K562 (cell line): ENCODE measurements around the gene MOCOS. TPM values are rescaled to one million over a fixed set of nuclear protein-coding genes. Genes with fewer than 3 reads are reported as not detected.

Experiments used
- ATAC-seq: fragments of 200-7000 bp; cut with Tn5 transposase; 3 replicates; pipeline ENCODE4 v1.9.1; 2020; ENCODE audit warnings: moderate library complexity
- BruUV-seq: library from RNA; stranded (reverse); fragments of 400-500 nt; replicated peaks from 2 replicates; lab custom pipeline; 2021; lab: Mats Ljungman, UMichigan
- CTCF ChIA-PET: fragments of 300-600 bp; formaldehyde crosslinking; extraction: SDS; loops from one replicate; lab custom pipeline; 2021; ENCODE audit warnings: low intra/inter-chr PET ratio; lab: Yijun Ruan, JAX
- POLR2A ChIA-PET: fragments of 300-600, 350-650 bp; sonication (Branson Sonifier 250); formaldehyde crosslinking; extraction: SDS; loops from one replicate; lab custom pipeline; 2021; ENCODE audit warnings: antibody characterized with exemption, inconsistent platforms; lab: Yijun Ruan, JAX
- DNase-seq, 4 experiments: peaks; one replicate each; pipeline versions ENCODE4 v3.0.0 to v3.0.0-alpha.2; 2011 to 2018; ENCODE audit warnings: low spot score in 3 of 4, mixed read lengths in 3 of 4; ENCODE audit errors: extremely low read depth in 1 of 4
- FAIRE-seq: peaks from 2 replicates; lab custom pipeline; 2011; peaks lifted over from hg19 to GRCh38; lab: Jason Lieb, UNC
- H2AFZ ChIP-seq: 2 replicates; pipeline ENCODE4 v1.6.0; 2011; ENCODE audit warnings: low read depth, low read length, control low read depth, inconsistent platforms
- H3K27ac ChIP-seq: fragments of 200-600 bp; 3 replicates; pipeline ENCODE4 v1.8.0; 2011; ENCODE audit warnings: low read depth, mild to moderate bottlenecking, control low read depth, inconsistent platforms, low read length, moderate library complexity, mixed read lengths; ENCODE audit errors: extremely low read depth
- H3K27me3 ChIP-seq, 2 experiments: fragments of 300-600 bp in 1 of 2; 2 replicates in 1 of 2; 3 replicates in 1 of 2; pipeline versions ENCODE4 v1.6.0 to v1.8.0; 2011; ENCODE audit warnings: inconsistent platforms in 2 of 2, low read length in 2 of 2, mild to moderate bottlenecking in 1 of 2, mixed read lengths in 1 of 2, moderate library complexity in 1 of 2; ENCODE audit not compliant: control insufficient read depth in 2 of 2, insufficient read depth in 2 of 2
- H3K36me3 ChIP-seq: fragments of 300-600 bp; 3 replicates; pipeline ENCODE4 v1.8.0; 2011; ENCODE audit warnings: mild to moderate bottlenecking, low read length, inconsistent platforms; ENCODE audit not compliant: control insufficient read depth, insufficient read depth
- H3K4me1 ChIP-seq, 2 experiments: fragments of 200-600 bp in 1 of 2; replicated peaks in 1 of 2; 2 replicates in 1 of 2; 3 replicates in 1 of 2; pipeline versions ENCODE4 v1.5.1 to v1.8.0; 2011; ENCODE audit warnings: inconsistent platforms in 2 of 2, low read length in 2 of 2, mild to moderate bottlenecking in 1 of 2, mixed read lengths in 1 of 2, moderate library complexity in 1 of 2; ENCODE audit not compliant: control insufficient read depth in 2 of 2, insufficient read depth in 2 of 2
- H3K4me2 ChIP-seq: 2 replicates; pipeline ENCODE4 v1.6.1; 2011; ENCODE audit warnings: low read length, control low read depth, inconsistent platforms, mixed read lengths; ENCODE audit not compliant: insufficient read depth
- H3K4me3 ChIP-seq: fragments of 200-600 bp; sonication (generic), shearing (Covaris generic); 2 replicates; pipeline ENCODE4 v1.5.1; 2016; ENCODE audit warnings: control low read depth, inconsistent platforms
- H3K79me2 ChIP-seq: fragments of 200-600 bp; 3 replicates; pipeline ENCODE4 v1.8.0; 2011; ENCODE audit warnings: low read length, inconsistent platforms; ENCODE audit not compliant: control insufficient read depth, insufficient read depth
- H3K9ac ChIP-seq, 2 experiments: 2 replicates each; pipeline versions ENCODE4 v1.6.0 to v1.6.1; 2011; ENCODE audit warnings: low read depth in 2 of 2, low read length in 2 of 2, control low read depth in 1 of 2, inconsistent platforms in 1 of 2, mild to moderate bottlenecking in 1 of 2, mixed read lengths in 1 of 2; ENCODE audit not compliant: insufficient read depth in 1 of 2
- H3K9me1 ChIP-seq: one replicate; pipeline ENCODE4 v1.6.0; 2011; ENCODE audit warnings: inconsistent platforms, mild to moderate bottlenecking, low read length, moderate library complexity; ENCODE audit not compliant: control insufficient read depth, insufficient read depth
- H3K9me3 ChIP-seq: replicated peaks from 2 replicates; pipeline ENCODE4 v1.5.1; 2011; ENCODE audit warnings: low read depth, low read length, inconsistent platforms; ENCODE audit not compliant: control insufficient read depth, insufficient read depth
- H4K20me1 ChIP-seq: replicated peaks from 2 replicates; pipeline ENCODE4 v1.6.1; 2011; ENCODE audit warnings: low read length, inconsistent platforms, mixed read lengths; ENCODE audit not compliant: control insufficient read depth, insufficient read depth
- FOXA3 ChIP-seq, 2 experiments: fragments of 450-650 bp in 1 of 2; sonication (generic) in 1 of 2; formaldehyde crosslinking; IDR thresholded peaks in 1 of 2; conservative IDR thresholded peaks in 1 of 2; 2 replicates each; pipeline versions ENCODE4 v1.4.0 to v1.8.0; 2020 to 2022; ENCODE audit warnings: mild to moderate bottlenecking in 2 of 2, missing genetic modification reagents in 1 of 2
- ILF3 ChIP-seq: fragments of 450-650 bp; IDR thresholded peaks from 2 replicates; pipeline ENCODE4 v1.6.1; 2018; ENCODE audit warnings: antibody characterized with exemption, mild to moderate bottlenecking, moderate library complexity, borderline replicate concordance
- KLF6 ChIP-seq: fragments of 250-450 bp; sonication (Bioruptor Pico); IDR thresholded peaks from 2 replicates; pipeline ENCODE4 v1.4.0; 2020; ENCODE audit warnings: mild to moderate bottlenecking, moderate library complexity, borderline replicate concordance
- PTTG1 ChIP-seq: fragments of 450-650 bp; IDR thresholded peaks from 2 replicates; pipeline ENCODE4 v1.6.1; 2016; ENCODE audit warnings: low read depth, mild to moderate bottlenecking, missing genetic modification characterization, missing compliant biosample characterization
- WGBS: fragments of 100-300 bp; shearing (Covaris generic); methylation state at CpG from one replicate; pipeline ENCODE4 v1.1.6; 2016; ENCODE audit warnings: low coverage, mixed read lengths; ENCODE audit not compliant: insufficient coverage; ENCODE audit errors: missing lambda C conversion rate; 5-methylcytosine and 5-hydroxymethylcytosine counted together
- in situ Hi-C: fragments of 300-500 bp; cut with MboI; formaldehyde crosslinking; loops from 4 replicates; pipeline ENCODE4 v1.15.0; 2018; ENCODE audit warnings: inconsistent platforms, mixed read lengths
- intact Hi-C: fragments of 100-400 bp; cut with micrococcal nuclease; formaldehyde crosslinking; loops from 2 replicates; pipeline ENCODE4 v1.14.2; 2022
- polyA plus RNA-seq, 8 experiments: library from polyadenylated mRNA; depleted of rRNA in 4 of 8; stranded (reverse) in 5 of 8; unstranded in 3 of 8; fragments of >200 nt; fragmentation: Nextera tagmentation in 2 of 8; fragmentation: Illumina TruSeq in 1 of 8; extraction: Ambion mirVana in 2 of 8; extraction: Trizol in 1 of 8; gene quantifications; 2 replicates each; pipeline versions ENCODE4 v1.2.1 to v1.2.3, GENCODE V29; 2011 to 2014; ENCODE audit warnings: inconsistent platforms in 1 of 8, missing spikeins in 1 of 8
- total RNA-seq, 7 experiments: library from RNA; depleted of rRNA in 6 of 7; stranded (reverse); fragments of >200 nt in 6 of 7; fragmentation: Illumina TruSeq in 2 of 7; extraction: Trizol in 2 of 7; gene quantifications; 2 replicates each; pipeline versions ENCODE4 v1.2.1 to v1.2.3, GENCODE V29; 2011 to 2021; ENCODE audit warnings: low replicate concordance in 1 of 7

MOCOS gene
- total and polyA plus RNA-seq, 9 of the 15 experiments (the other 6 are each of a cell fraction or from before 2014, with no cell fraction given), result 4.5 to 12.4 (median 9.1) TPM

DNA sequence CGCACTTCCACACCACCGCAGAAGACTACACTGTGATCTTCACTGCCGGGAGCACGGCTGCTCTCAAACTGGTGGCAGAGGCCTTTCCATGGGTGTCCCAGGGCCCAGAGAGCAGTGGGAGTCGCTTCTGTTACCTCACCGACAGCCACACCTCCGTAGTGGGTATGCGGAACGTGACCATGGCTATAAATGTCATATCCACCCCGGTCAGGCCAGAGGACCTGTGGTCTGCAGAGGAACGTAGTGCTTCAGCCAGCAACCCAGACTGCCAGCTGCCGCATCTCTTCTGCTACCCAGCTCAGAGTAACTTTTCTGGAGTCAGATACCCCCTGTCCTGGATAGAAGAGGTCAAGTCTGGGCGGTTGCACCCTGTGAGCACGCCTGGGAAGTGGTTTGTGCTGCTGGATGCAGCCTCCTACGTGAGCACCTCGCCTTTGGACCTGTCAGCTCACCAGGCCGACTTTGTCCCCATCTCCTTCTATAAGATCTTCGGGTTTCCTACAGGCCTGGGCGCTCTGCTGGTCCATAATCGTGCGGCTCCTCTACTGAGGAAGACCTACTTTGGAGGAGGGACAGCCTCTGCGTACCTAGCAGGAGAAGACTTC is 12.5 kb downstream of the MOCOS start:
- H3K27me3 ChIP-seq, result no peaks in the 10 kb centered on the region
- ChIA-PET POLR2A (interaction anchor here (0.6 to 4.5 kb wide), 9 partner anchors 11 to 204 kb away, joined by 3 to 35 read pairs (median 3); partner anchors contain the start of gene SLC39A6), CTCF (no interaction called here)
- no peak overlapping the region for H3K4me3 ChIP-seq
- intact Hi-C loops (no loop called here), in situ Hi-C loops (no loop called here)
- 66% methylated on average over 22 of the region's 22 CpGs for WGBS
- H3K79me2 ChIP-seq, result no peaks in the 10 kb centered on the region
- no peak for TF ChIP-seq ILF3
- no peak for TF ChIP-seq KLF6 (CRISPR knock-in tag)
- no peak for TF ChIP-seq FOXA3 (CRISPR knock-in tag; conservative IDR thresholded peaks at IDR 0.05 in 1 of 2, IDR thresholded peaks at IDR 0.05 in 1 of 2)
- no peak for TF ChIP-seq PTTG1 (tag)
- no peak overlapping the region for H2AFZ ChIP-seq
- DNase-seq (peak in 1 of 4 experiments; percentile 4), ATAC-seq (peak; percentile 11), FAIRE-seq (no peak)
- peaks cover 12% of the 10 kb centered on the region; the same call in 1 of the 2 replicates for H4K20me1 ChIP-seq
- peak overlapping the region in 1 of 2 experiments; percentile 47; a peak in 2 of 4 replicates for H3K9ac ChIP-seq
- no peaks in the 10 kb centered on the region for H3K9me3 ChIP-seq
- peaks cover 7% of the 10 kb centered on the region for H3K9me1 ChIP-seq
- no peak overlapping the region for H3K27ac ChIP-seq
- H3K36me3 ChIP-seq, result peaks cover 6% of the 10 kb centered on the region
- H3K4me1 ChIP-seq, result peaks cover 15 to 17% of the 10 kb centered on the region in 2 experiments; a peak in 4 of 5 replicates
- peak overlapping the region; percentile 32; the same call in 1 of the 2 replicates for H3K4me2 ChIP-seq
- BruUV-seq, result no TSS peak
